Measurements from ENCODE around the gene SGK2. TPM values are rescaled to one million over a fixed set of nuclear protein-coding genes. Genes with fewer than 3 reads are reported as not detected.

SGK2 gene
- total RNA-seq, 1 experiment from 2014 or later: not detected

DNA sequence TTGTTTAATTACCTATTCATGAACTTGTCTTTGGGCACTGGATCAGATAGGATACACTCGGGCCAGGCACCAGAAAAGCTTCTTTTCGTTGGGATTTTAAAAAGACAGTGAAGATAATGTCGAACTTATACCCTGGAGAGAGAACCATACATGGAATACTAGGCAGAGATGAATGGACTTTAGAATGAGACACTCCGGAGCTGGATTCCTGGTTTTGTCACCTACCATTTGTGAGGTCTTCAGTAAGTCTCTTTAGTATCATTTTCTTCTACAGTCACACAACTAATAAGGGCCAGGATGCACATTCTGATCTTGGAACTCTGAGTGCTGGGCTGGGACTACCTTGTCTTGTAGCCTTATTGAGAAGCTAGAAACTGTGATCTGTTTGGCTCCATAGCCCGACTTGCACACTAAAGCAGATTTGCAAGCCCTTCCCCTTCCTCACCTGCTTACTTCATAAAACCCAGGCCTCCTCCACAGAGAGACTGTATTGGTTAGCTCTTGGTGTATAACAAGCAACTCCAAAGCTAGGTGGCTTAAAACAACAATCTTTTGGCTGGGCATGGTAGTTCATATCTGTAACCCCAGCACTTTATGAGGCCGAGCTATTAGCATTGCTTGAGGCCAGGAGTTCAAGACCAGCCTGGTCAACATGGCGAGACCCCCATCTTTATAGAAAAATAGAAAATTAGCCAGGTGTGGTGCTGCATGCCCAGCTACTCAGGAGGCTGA, 24.5 kb downstream of the SGK2 start:
- no peak for DNase-seq
- Histone ChIP-seq H2BK20ac (ENCODE audit: low read depth, low read length, poor library complexity, severe bottlenecking) (no peak overlapping the region), H3K18ac (ENCODE audit: insufficient read length, low read depth, low read length) (no peak overlapping the region), H2BK120ac (ENCODE audit: low read depth, low read length, poor library complexity, severe bottlenecking) (no peak overlapping the region), H3K79me1 (ENCODE audit: insufficient read depth, low read depth, low read length, poor library complexity, severe bottlenecking) (no peaks in the 10 kb centered on the region), H3K9ac (ENCODE audit: extremely low read depth, insufficient read length, low read length) (no peak overlapping the region), H3K4ac (ENCODE audit: low read depth, low read length) (no peak overlapping the region), H3K56ac (ENCODE audit: insufficient read length, low read depth, low read length) (no peak overlapping the region), H2AK5ac (ENCODE audit: insufficient read length, low read length) (no peak overlapping the region), H3K79me2 (ENCODE audit: insufficient read depth, low read length) (no peaks in the 10 kb centered on the region), H3K14ac (ENCODE audit: insufficient read depth, low read length) (no peak overlapping the region), H4K5ac (ENCODE audit: insufficient read length, low read depth, low read length) (no peak overlapping the region), H4K20me1 (ENCODE audit: control insufficient read depth, insufficient read depth, insufficient read length) (no peaks in the 10 kb centered on the region), H4K8ac (replicated peaks; ENCODE audit: insufficient read length, low read depth, low read length) (no peak overlapping the region), H2BK5ac (ENCODE audit: insufficient read length, low read length) (no peak overlapping the region), H2BK12ac (ENCODE audit: insufficient read length, low read depth, low read length) (no peak overlapping the region), H3K4me2 (ENCODE audit: insufficient read depth, insufficient read length, low read length) (no peak overlapping the region), H3K4me1 (ENCODE audit: insufficient read depth, low read length) (no peaks in the 10 kb centered on the region; the same call in 1 of the 2 replicates), H3T11ph (ENCODE audit: low read length) (no peak overlapping the region), H3K27me3 (ENCODE audit: insufficient read depth, low read length) (no peaks in the 10 kb centered on the region), H3K23me2 (ENCODE audit: insufficient read length, low read depth, low read length, poor library complexity, severe bottlenecking) (no peaks in the 10 kb centered on the region), H4K91ac (ENCODE audit: insufficient read length, low read depth, low read length) (no peak overlapping the region), H2AFZ (ENCODE audit: low read length) (no peak overlapping the region), H3K9me3 (ENCODE audit: control insufficient read depth, low read depth, low read length) (no peaks in the 10 kb centered on the region), H3K27ac (ENCODE audit: insufficient read length, low read depth, low read length) (no peak overlapping the region), H2BK15ac (ENCODE audit: low read depth, low read length) (no peak overlapping the region), H3K23ac (ENCODE audit: insufficient read length, low read depth, low read length) (no peak overlapping the region)
- Mint-ChIP-seq H3K4me3 (no peak overlapping the region), H3K36me3 (ENCODE audit: insufficient read depth in 1 of 3, low read depth in 3 of 3) (no peaks in the 10 kb centered on the region), H3K27ac (no peak overlapping the region), H3K27me3 (ENCODE audit: low read depth) (peaks cover 4% of the 10 kb centered on the region; the same call in 1 of the 2 replicates), H3K4me1 (peaks cover 14 to 18% of the 10 kb centered on the region in 2 experiments), H3K9me3 (no peaks in the 10 kb centered on the region)
- TF ChIP-seq, protein P1, sequence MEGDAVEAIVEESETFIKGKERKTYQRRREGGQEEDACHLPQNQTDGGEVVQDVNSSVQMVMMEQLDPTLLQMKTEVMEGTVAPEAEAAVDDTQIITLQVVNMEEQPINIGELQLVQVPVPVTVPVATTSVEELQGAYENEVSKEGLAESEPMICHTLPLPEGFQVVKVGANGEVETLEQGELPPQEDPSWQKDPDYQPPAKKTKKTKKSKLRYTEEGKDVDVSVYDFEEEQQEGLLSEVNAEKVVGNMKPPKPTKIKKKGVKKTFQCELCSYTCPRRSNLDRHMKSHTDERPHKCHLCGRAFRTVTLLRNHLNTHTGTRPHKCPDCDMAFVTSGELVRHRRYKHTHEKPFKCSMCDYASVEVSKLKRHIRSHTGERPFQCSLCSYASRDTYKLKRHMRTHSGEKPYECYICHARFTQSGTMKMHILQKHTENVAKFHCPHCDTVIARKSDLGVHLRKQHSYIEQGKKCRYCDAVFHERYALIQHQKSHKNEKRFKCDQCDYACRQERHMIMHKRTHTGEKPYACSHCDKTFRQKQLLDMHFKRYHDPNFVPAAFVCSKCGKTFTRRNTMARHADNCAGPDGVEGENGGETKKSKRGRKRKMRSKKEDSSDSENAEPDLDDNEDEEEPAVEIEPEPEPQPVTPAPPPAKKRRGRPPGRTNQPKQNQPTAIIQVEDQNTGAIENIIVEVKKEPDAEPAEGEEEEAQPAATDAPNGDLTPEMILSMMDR (conservative IDR thresholded peaks at IDR 0.05): no peak
- no CpG with 5 or more reads among the region's 7 CpGs for WGBS (ENCODE audit: extremely low coverage, insufficient read length, low lambda C conversion rate)
